CD8-positive, alpha-beta memory T cell (primary cell): ENCODE measurements around the gene OPA1. TPM values are rescaled to one million over a fixed set of nuclear protein-coding genes. Genes with fewer than 3 reads are reported as not detected.

Source experiments
- CTCF ChIA-PET: fragments of 350-600 bp; sonication (Branson Sonifier 250); formaldehyde crosslinking; loops from one replicate; lab custom pipeline; 2021; ENCODE audit warnings: antibody characterized with exemption; lab: Charles Lee
- POLR2A ChIA-PET: fragments of 350-600 bp; sonication (Branson Sonifier 250); formaldehyde crosslinking; loops from one replicate; lab custom pipeline; 2021; ENCODE audit warnings: antibody characterized with exemption; lab: Charles Lee
- DNase-seq, 5 donors: peaks; one replicate each; pipeline versions ENCODE4 v3.0.0 to v3.0.0-alpha.2; 2020 to 2022; ENCODE audit warnings: mixed read lengths in 1 of 5
- H3K27ac ChIP-seq: one replicate; pipeline ENCODE4 v1.7.0; 2013; ENCODE audit warnings: low read depth, mild to moderate bottlenecking, low read length, moderate library complexity
- H3K27me3 ChIP-seq: 2 replicates; pipeline ENCODE4 v1.7.0; 2013; ENCODE audit warnings: low read length, mild to moderate bottlenecking; ENCODE audit not compliant: insufficient read depth, poor library complexity, severe bottlenecking
- H3K36me3 ChIP-seq: 2 replicates; pipeline ENCODE4 v1.7.0; 2013; ENCODE audit warnings: mild to moderate bottlenecking, low read length, moderate library complexity; ENCODE audit not compliant: insufficient read depth
- H3K4me1 ChIP-seq: 2 replicates; pipeline ENCODE4 v1.7.0; 2013; ENCODE audit warnings: mild to moderate bottlenecking, low read length, moderate library complexity; ENCODE audit not compliant: insufficient read depth
- H3K4me3 ChIP-seq: 2 replicates; pipeline ENCODE4 v1.7.0; 2013; ENCODE audit warnings: mild to moderate bottlenecking, low read length
- H3K9me3 ChIP-seq: 2 replicates; pipeline ENCODE4 v1.7.0; 2013; ENCODE audit warnings: mild to moderate bottlenecking, low read length
- H3K27ac Mint-ChIP-seq, 8 donors: one replicate each; pipeline ENCODE4 v1.8.0; 2020 to 2021; ENCODE audit warnings: mixed read lengths in 8 of 8, mild to moderate bottlenecking in 6 of 8, inconsistent platforms in 3 of 8, moderate library complexity in 3 of 8
- H3K27me3 Mint-ChIP-seq, 2 donors: one replicate each; pipeline ENCODE4 v1.8.0; 2020 to 2021; ENCODE audit warnings: mixed read lengths in 2 of 2, mild to moderate bottlenecking in 1 of 2, moderate library complexity in 1 of 2
- H3K36me3 Mint-ChIP-seq, 3 donors: one replicate each; pipeline ENCODE4 v1.8.0; 2020 to 2021; ENCODE audit warnings: mixed read lengths in 3 of 3, inconsistent platforms in 1 of 3, mild to moderate bottlenecking in 1 of 3
- H3K4me1 Mint-ChIP-seq, 3 donors: one replicate each; pipeline ENCODE4 v1.8.0; 2020 to 2021; ENCODE audit warnings: mixed read lengths in 3 of 3, inconsistent platforms in 1 of 3, mild to moderate bottlenecking in 1 of 3
- H3K4me3 Mint-ChIP-seq, 7 donors: one replicate each; pipeline ENCODE4 v1.8.0; 2020 to 2021; ENCODE audit warnings: mixed read lengths in 7 of 7, mild to moderate bottlenecking in 6 of 7, moderate library complexity in 4 of 7, inconsistent platforms in 2 of 7
- H3K9me3 Mint-ChIP-seq, 5 donors: one replicate each; pipeline ENCODE4 v1.8.0; 2020 to 2022; ENCODE audit warnings: mixed read lengths in 5 of 5, mild to moderate bottlenecking in 3 of 5, moderate library complexity in 2 of 5, inconsistent platforms in 1 of 5
- polyA plus RNA-seq: library from polyadenylated mRNA; unstranded; fragments of 300-500 nt; fragmentation: Illumina TruSeq; gene quantifications from one replicate; pipeline ENCODE4 v1.2.3, GENCODE V29; 2021
- total RNA-seq, 2 experiments: library from RNA; stranded (reverse); gene quantifications; one replicate each; pipeline ENCODE4 v1.2.3, GENCODE V29; 2021

OPA1 gene
- total and polyA plus RNA-seq, 3 experiments from 2014 or later: 25.4 to 93.7 (median 86.1) TPM

DNA sequence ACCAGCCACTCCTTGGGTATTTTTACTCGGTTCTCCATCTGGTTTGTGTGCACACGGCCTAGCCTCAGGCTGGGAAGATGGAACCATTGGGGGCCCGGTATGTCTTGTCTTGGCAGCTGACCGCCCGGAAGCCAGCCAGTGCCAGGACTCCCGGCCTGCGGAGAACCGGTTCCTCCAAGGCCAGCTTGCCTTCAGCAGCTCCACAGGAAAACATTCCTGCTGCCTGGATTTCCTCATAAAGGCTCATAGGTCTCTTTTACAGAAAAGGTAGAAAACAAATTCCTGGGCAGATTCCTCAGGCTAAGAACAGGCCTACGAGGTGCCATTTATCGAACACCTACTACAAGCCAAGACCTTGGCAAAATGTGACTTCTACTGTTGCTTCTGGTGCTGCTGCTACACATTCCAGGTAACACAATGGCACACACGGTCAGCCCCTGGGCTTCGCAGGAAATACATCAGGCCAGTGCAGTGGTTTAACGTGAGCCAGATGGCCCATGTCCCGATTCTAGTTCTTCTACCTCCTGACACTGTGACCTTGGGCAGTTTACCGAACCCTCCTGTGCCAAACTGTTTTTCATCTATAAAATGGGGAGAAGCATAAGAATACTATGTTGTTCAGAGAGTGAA is 141.8 kb downstream of the OPA1 start:
- Histone ChIP-seq H3K4me3 (no peak overlapping the region), H3K27ac (no peak overlapping the region), H3K36me3 (no peaks in the 10 kb centered on the region), H3K9me3 (no peaks in the 10 kb centered on the region), H3K27me3 (no peaks in the 10 kb centered on the region), H3K4me1 (no peaks in the 10 kb centered on the region)
- no peak for DNase-seq
- H3K27ac Mint-ChIP-seq: no peak overlapping the region
- H3K4me1 Mint-ChIP-seq: no peaks in the 10 kb centered on the region
- H3K4me3 Mint-ChIP-seq: no peak overlapping the region
- peaks cover 0 to 13% of the 10 kb centered on the region in 2 donors for H3K27me3 Mint-ChIP-seq
- ChIA-PET POLR2A (no interaction called here), CTCF (no interaction called here)
- H3K36me3 Mint-ChIP-seq: no peaks in the 10 kb centered on the region
- H3K9me3 Mint-ChIP-seq: no peaks in the 10 kb centered on the region

DNA sequence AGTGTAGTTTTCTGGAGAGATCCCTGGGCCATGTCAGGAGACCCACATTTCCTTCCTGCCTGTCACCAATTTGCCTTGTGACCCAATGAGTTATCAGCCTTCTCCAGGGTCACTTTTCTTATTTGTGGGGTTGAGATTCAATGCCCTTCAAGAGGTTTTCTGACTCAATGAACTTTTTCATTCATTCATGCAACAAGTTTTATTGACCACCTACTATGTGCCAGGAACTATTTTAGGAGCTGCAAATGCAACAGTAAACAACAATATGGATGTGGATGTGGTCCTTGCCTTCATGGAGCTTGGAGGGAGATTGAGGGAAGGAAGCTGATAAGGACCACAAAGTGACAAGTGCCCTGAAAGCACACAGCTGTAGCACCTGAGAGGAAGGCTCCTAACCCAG is 142.8 kb downstream of the OPA1 start:
- H3K27me3 ChIP-seq: no peaks in the 10 kb centered on the region
- no peak overlapping the region for H3K4me3 ChIP-seq
- no peak for DNase-seq
- Mint-ChIP-seq H3K27me3 (peaks cover 2 to 13% of the 10 kb centered on the region in 2 donors), H3K4me3 (no peak overlapping the region), H3K9me3 (no peaks in the 10 kb centered on the region), H3K27ac (no peak overlapping the region), H3K4me1 (no peaks in the 10 kb centered on the region), H3K36me3 (no peaks in the 10 kb centered on the region)
- ChIA-PET POLR2A (no interaction called here), CTCF (no interaction called here)
- H3K9me3 ChIP-seq: no peaks in the 10 kb centered on the region
- H3K36me3 ChIP-seq: no peaks in the 10 kb centered on the region
- H3K4me1 ChIP-seq: no peaks in the 10 kb centered on the region
- H3K27ac ChIP-seq: no peak overlapping the region

- no peak overlapping the region for H3K27ac ChIP-seq
- H3K9me3 ChIP-seq: no peaks in the 10 kb centered on the region
- no peaks in the 10 kb centered on the region for H3K36me3 Mint-ChIP-seq
- H3K4me1 ChIP-seq: no peaks in the 10 kb centered on the region
- peaks cover 2 to 8% of the 10 kb centered on the region in 2 donors for H3K27me3 Mint-ChIP-seq
- ChIA-PET POLR2A (no interaction called here), CTCF (no interaction called here)
- peak overlapping the region in 1 of 8 donors; percentile 44 for H3K27ac Mint-ChIP-seq
- H3K27me3 ChIP-seq: no peaks in the 10 kb centered on the region
- no peaks in the 10 kb centered on the region for H3K36me3 ChIP-seq
- no peaks in the 10 kb centered on the region for H3K9me3 Mint-ChIP-seq
- peak overlapping the region in 1 of 7 donors; percentile 67 for H3K4me3 Mint-ChIP-seq
- H3K4me3 ChIP-seq: no peak overlapping the region
- H3K4me1 Mint-ChIP-seq: no peaks in the 10 kb centered on the region
- no peak for DNase-seq
Observed at GRCh38 chr3:193736616-193737015, 143.6 kb downstream of the OPA1 start.

DNA sequence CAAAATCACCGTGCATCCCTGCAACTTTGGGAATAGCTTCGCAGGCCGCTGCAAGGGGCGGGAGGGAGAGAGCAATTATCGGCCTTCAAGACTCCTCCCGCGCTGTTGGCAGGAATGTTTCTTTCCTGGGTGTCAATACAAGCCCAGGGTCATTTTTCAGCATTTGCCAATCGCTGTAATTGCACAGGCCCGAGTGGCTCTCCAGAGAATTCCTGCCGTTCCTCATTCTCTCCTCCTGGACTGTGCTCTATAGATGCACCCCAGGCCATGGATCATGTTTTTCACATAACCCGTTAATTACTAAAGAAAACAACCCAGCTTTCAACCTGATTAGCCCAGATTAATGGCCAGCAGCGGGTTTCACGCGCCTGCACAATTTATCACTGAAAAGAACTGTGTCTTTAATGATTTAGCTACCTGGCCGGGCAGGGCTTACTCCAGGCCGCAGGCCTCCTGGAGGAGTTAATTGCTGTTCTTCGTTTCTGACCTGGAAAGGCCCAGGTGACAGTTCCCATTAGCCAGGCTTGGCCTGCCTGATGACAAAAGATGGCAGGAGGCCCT is 144.3 kb downstream of the OPA1 start:
- H3K36me3 ChIP-seq: no peaks in the 10 kb centered on the region
- CTCF ChIA-PET: no interaction called here
- POLR2A ChIA-PET: no interaction called here
- Mint-ChIP-seq H3K27me3 (peaks cover 2 to 8% of the 10 kb centered on the region in 2 donors), H3K9me3 (no peaks in the 10 kb centered on the region), H3K4me1 (no peaks in the 10 kb centered on the region), H3K4me3 (no peak overlapping the region), H3K36me3 (no peaks in the 10 kb centered on the region), H3K27ac (peak overlapping the region in 1 of 8 donors; percentile 37)
- DNase-seq: no peak
- H3K4me1 ChIP-seq: no peaks in the 10 kb centered on the region
- H3K27me3 ChIP-seq: no peaks in the 10 kb centered on the region
- no peaks in the 10 kb centered on the region for H3K9me3 ChIP-seq
- H3K4me3 ChIP-seq: no peak overlapping the region
- no peak overlapping the region for H3K27ac ChIP-seq

- Mint-ChIP-seq H3K4me1 (peaks cover 2 to 8% (median 6%) of the 10 kb centered on the region in 3 donors), H3K4me3 (peak overlapping the region in 1 of 7 donors; percentile 24), H3K9me3 (no peaks in the 10 kb centered on the region), H3K27me3 (peaks cover 21 to 22% of the 10 kb centered on the region in 2 donors), H3K36me3 (no peaks in the 10 kb centered on the region), H3K27ac (no peak overlapping the region)
- Histone ChIP-seq H3K9me3 (no peaks in the 10 kb centered on the region), H3K4me3 (no peak overlapping the region), H3K4me1 (no peaks in the 10 kb centered on the region), H3K27ac (no peak overlapping the region), H3K36me3 (no peaks in the 10 kb centered on the region), H3K27me3 (no peaks in the 10 kb centered on the region)
- ChIA-PET CTCF (no interaction called here), POLR2A (no interaction called here)
- no peak for DNase-seq
Observed at GRCh38 chr3:193742628-193743027, 149.6 kb downstream of the OPA1 start.

GRCh38 chr3:193743702-193744047 is 150.7 kb downstream of the OPA1 start:
- no peak overlapping the region for H3K4me3 Mint-ChIP-seq
- no peak for DNase-seq
- no peaks in the 10 kb centered on the region for H3K36me3 ChIP-seq
- no peaks in the 10 kb centered on the region for H3K36me3 Mint-ChIP-seq
- H3K27ac ChIP-seq: no peak overlapping the region
- H3K27me3 ChIP-seq: no peaks in the 10 kb centered on the region
- no peak overlapping the region for H3K27ac Mint-ChIP-seq
- ChIA-PET CTCF (no interaction called here), POLR2A (no interaction called here)
- H3K9me3 ChIP-seq: no peaks in the 10 kb centered on the region
- H3K4me1 Mint-ChIP-seq: peaks cover 2 to 8% (median 6%) of the 10 kb centered on the region in 3 donors
- H3K4me3 ChIP-seq: no peak overlapping the region
- peaks cover 21 to 22% of the 10 kb centered on the region in 2 donors for H3K27me3 Mint-ChIP-seq
- H3K9me3 Mint-ChIP-seq: no peaks in the 10 kb centered on the region
- H3K4me1 ChIP-seq: no peaks in the 10 kb centered on the region

- ChIA-PET CTCF (no interaction called here), POLR2A (no interaction called here)
- Mint-ChIP-seq H3K4me3 (no peak overlapping the region), H3K27me3 (peaks cover 21 to 22% of the 10 kb centered on the region in 2 donors), H3K36me3 (no peaks in the 10 kb centered on the region), H3K4me1 (peaks cover 2 to 8% (median 6%) of the 10 kb centered on the region in 3 donors), H3K27ac (peak overlapping the region in 1 of 8 donors; percentile 10), H3K9me3 (peaks cover 0 to 3% (median 0%) of the 10 kb centered on the region in 5 donors)
- no peaks in the 10 kb centered on the region for H3K36me3 ChIP-seq
- H3K27me3 ChIP-seq: no peaks in the 10 kb centered on the region
- no peak overlapping the region for H3K27ac ChIP-seq
- no peaks in the 10 kb centered on the region for H3K9me3 ChIP-seq
- no peak for DNase-seq
- H3K4me3 ChIP-seq: no peak overlapping the region
- H3K4me1 ChIP-seq: no peaks in the 10 kb centered on the region
Observed at GRCh38 chr3:193744048-193744821, 151.2 kb downstream of the OPA1 start.
